ENCODE data around the gene NELFE. TPM values are rescaled to one million over a fixed set of nuclear protein-coding genes. Genes with fewer than 3 reads are reported as not detected.
A peak's percentile ranks its signal among the peaks of the same experiment; 100 is the strongest.
"Not testable (repeated sequence)": the region's sequence is repeated elsewhere in the genome, so short reads cannot be mapped to it uniquely, and the experiment has no call there.

Gene NELFE
- polyA plus RNA-seq, 10 donors, result 49.5 to 68.7 (median 64.3) TPM

- DNase-seq, result peak in 2 of 3 donors; percentile 34 to 59
Measured at GRCh38 chr6:31952140-31952805, 6.5 kb downstream of the NELFE start.

GRCh38 chr6:31949926-31950548 is 8.7 kb downstream of the NELFE start:
- DNase-seq, result no peak

- no peak for DNase-seq
Measured at GRCh38 chr6:31948753-31949413, 9.9 kb downstream of the NELFE start.

GRCh38 chr6:31948306-31948705 is 10.5 kb downstream of the NELFE start:
- DNase-seq, result no peak

GRCh38 chr6:31947864-31948263 is 10.9 kb downstream of the NELFE start:
- DNase-seq, result no peak

- DNase-seq, result no peak
Measured at GRCh38 chr6:31947070-31947675, 11.6 kb downstream of the NELFE start.

GRCh38 chr6:31946370-31946885 is 12.3 kb downstream of the NELFE start:
- DNase-seq, result no peak

- DNase-seq, result peak; percentile 33 to 57 (median 55)
Measured at GRCh38 chr6:31945507-31946369, 13.0 kb downstream of the NELFE start, which contains the start of gene CFB. TSS of gene CFB (plus strand) at chr6:31946095. CDS start at chr6:31946222, 127 bp downstream.

- DNase-seq, result no peak
Measured at GRCh38 chr6:31945154-31945506, 13.6 kb downstream of the NELFE start.

- no peak for DNase-seq
Measured at GRCh38 chr6:31943742-31944141, 15.0 kb downstream of the NELFE start.

GRCh38 chr6:31940256-31940664 is 18.5 kb downstream of the NELFE start:
- DNase-seq, result no peak

- no peak for DNase-seq
Measured at GRCh38 chr6:31935823-31936222, 22.9 kb downstream of the NELFE start.

- DNase-seq, result no peak
Measured at GRCh38 chr6:31935021-31935420, 23.8 kb downstream of the NELFE start.

GRCh38 chr6:31933537-31933936 is 25.2 kb downstream of the NELFE start:
- DNase-seq, result no peak

- not testable (repeated sequence) for DNase-seq
Measured at GRCh38 chr6:31932137-31932536, 26.6 kb downstream of the NELFE start.

- DNase-seq, result no peak
Measured at GRCh38 chr6:31930962-31931361, 27.8 kb downstream of the NELFE start.

GRCh38 chr6:31928672-31928939 is 30.2 kb downstream of the NELFE start:
- no peak for DNase-seq

- no peak for DNase-seq
Measured at GRCh38 chr6:31927863-31928671, 30.7 kb downstream of the NELFE start.

- DNase-seq, result no peak
Measured at GRCh38 chr6:31927242-31927862, 31.4 kb downstream of the NELFE start, which contains the start of gene C2. TSS of gene C2 (plus strand) at chr6:31927717. CDS start at chr6:31927753, 36 bp downstream.

- no peak for DNase-seq
Measured at GRCh38 chr6:31922942-31923341, 35.8 kb downstream of the NELFE start.
